PC-9 (cell line): ENCODE measurements around the gene USP12. TPM values are rescaled to one million over a fixed set of nuclear protein-coding genes. Genes with fewer than 3 reads are reported as not detected.
"Not testable (repeated sequence)": the region's sequence is repeated elsewhere in the genome, so short reads cannot be mapped to it uniquely, and the experiment has no call there.

Source experiments
- BruUV-seq: library from RNA; stranded (reverse); fragments of 400-500 nt; replicated peaks from 2 replicates; lab custom pipeline; 2021; lab: Mats Ljungman, UMichigan
- CTCF ChIA-PET: fragments of 300-600 bp; sonication (Branson Sonifier 250); formaldehyde crosslinking; loops from one replicate; lab custom pipeline; 2022; ENCODE audit warnings: antibody characterized with exemption; lab: Charles Lee
- POLR2A ChIA-PET: fragments of 300-600 bp; sonication (Branson Sonifier 250); formaldehyde crosslinking; loops from one replicate; lab custom pipeline; 2022; ENCODE audit warnings: antibody characterized with exemption; ENCODE audit not compliant: unreplicated experiment; lab: Charles Lee
- DNase-seq, 2 experiments: peaks; one replicate each; pipeline versions ENCODE4 v3.0.0 to v3.0.0-alpha.2; 2015 to 2022; ENCODE audit warnings: mixed read lengths in 1 of 2
- H2AFZ ChIP-seq: fragments of 200-600 bp; sonication (generic); 2 replicates; pipeline ENCODE4 v1.8.1; 2017; ENCODE audit warnings: antibody characterized with exemption
- H3F3A ChIP-seq: fragments of 200-600 bp; sonication (generic); 2 replicates; pipeline ENCODE4 v1.8.1; 2017; ENCODE audit warnings: antibody characterized with exemption, mild to moderate bottlenecking, low read depth; ENCODE audit not compliant: insufficient read depth
- H3K27ac ChIP-seq: fragments of 200-600 bp; sonication (generic); 2 replicates; pipeline ENCODE4 v1.6.1; 2016; ENCODE audit warnings: mixed run types
- H3K27me3 ChIP-seq: fragments of 200-600 bp; sonication (generic); 2 replicates; pipeline ENCODE4 v1.6.1; 2016; ENCODE audit warnings: low read depth, mixed run types; ENCODE audit not compliant: insufficient read depth
- H3K36me3 ChIP-seq: fragments of 200-600 bp; sonication (generic); 2 replicates; pipeline ENCODE4 v1.6.1; 2016; ENCODE audit warnings: low read depth, mixed run types
- H3K4me1 ChIP-seq: fragments of 200-600 bp; sonication (generic); replicated peaks from 2 replicates; pipeline ENCODE4 v1.6.1; 2016; ENCODE audit warnings: mixed run types; ENCODE audit not compliant: insufficient read depth
- H3K4me2 ChIP-seq: fragments of 200-600 bp; sonication (generic); 2 replicates; pipeline ENCODE4 v1.6.1; 2017; ENCODE audit warnings: mixed run types
- H3K4me3 ChIP-seq: fragments of 200-600 bp; sonication (generic); 2 replicates; pipeline ENCODE4 v1.6.1; 2016; ENCODE audit warnings: mixed run types
- H3K79me2 ChIP-seq: fragments of 200-600 bp; sonication (generic); 2 replicates; pipeline ENCODE4 v1.6.1; 2017; ENCODE audit warnings: low read depth, mixed run types
- H3K9me2 ChIP-seq: fragments of 200-600 bp; sonication (generic); 2 replicates; pipeline ENCODE4 v1.8.1; 2017; ENCODE audit warnings: mild to moderate bottlenecking; ENCODE audit not compliant: insufficient read depth
- H3K9me3 ChIP-seq: fragments of 200-600 bp; sonication (generic); 2 replicates; pipeline ENCODE4 v1.8.1; 2016; ENCODE audit warnings: low read depth; ENCODE audit not compliant: insufficient read depth
- H4K20me1 ChIP-seq: fragments of 200-600 bp; sonication (generic); 2 replicates; pipeline ENCODE4 v1.8.1; 2017; ENCODE audit not compliant: insufficient read depth
- EZH2 ChIP-seq: fragments of 200-600 bp; sonication (generic); IDR thresholded peaks from 2 replicates; pipeline ENCODE4 v1.8.0; 2017; ENCODE audit warnings: antibody characterized with exemption, low read depth
- intact Hi-C: fragments of 100-400 bp; cut with micrococcal nuclease; formaldehyde crosslinking; loops from one replicate; pipeline ENCODE4 v1.10.0; 2022; ENCODE audit not compliant: unreplicated experiment
- total RNA-seq: library from RNA; stranded (reverse); gene quantifications from 2 replicates; pipeline ENCODE4 v1.2.3, GENCODE V29; 2021
- TF ChIP-seq, protein P1 (sequence below): fragments of 200-600 bp; sonication (generic); conservative IDR thresholded peaks from 2 replicates; pipeline ENCODE4 v1.6.1; 2017; ENCODE audit warnings: mixed run types, antibody characterized with exemption, mild to moderate bottlenecking, moderate library complexity

USP12 gene
- total RNA-seq, 1 experiment from 2014 or later, result 20.8 TPM

DNA sequence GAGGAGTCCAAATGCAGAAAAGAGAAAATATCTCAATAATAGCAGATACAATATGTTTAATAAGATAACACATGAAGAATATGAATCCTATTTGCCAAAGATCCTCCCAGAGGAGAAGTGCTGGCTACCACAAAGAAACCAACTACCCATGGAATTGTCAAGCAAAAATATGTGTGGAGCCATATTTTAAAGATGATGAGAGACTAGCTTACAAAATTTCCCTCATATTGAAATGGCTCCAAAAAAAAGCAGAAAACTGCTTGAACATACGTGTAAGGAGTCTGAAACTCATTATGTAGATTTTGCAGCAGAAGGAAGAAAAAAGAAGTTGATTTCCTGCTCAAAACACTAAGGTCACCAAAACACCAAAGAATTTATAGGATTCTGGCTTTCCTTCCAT lies 94.2 kb downstream of the USP12 start:
- H3K4me3 ChIP-seq, result no peak overlapping the region
- intact Hi-C loops, result no loop called here
- ChIA-PET POLR2A (no interaction called here), CTCF (no interaction called here)
- no peaks in the 10 kb centered on the region for H3K9me2 ChIP-seq
- H3F3A ChIP-seq, result 0 out of 2 replicates have a peak, but pooled peaks cover 5% of the 10 kb centered on the region
- no peak for DNase-seq
- H4K20me1 ChIP-seq, result no peaks in the 10 kb centered on the region; the same call in 1 of the 2 replicates
- H2AFZ ChIP-seq, result no peak overlapping the region
- no peak overlapping the region for H3K4me2 ChIP-seq
- no peak overlapping the region for H3K27ac ChIP-seq
- BruUV-seq, result no TSS peak
- H3K27me3 ChIP-seq, result no peaks in the 10 kb centered on the region
- peaks cover 4% of the 10 kb centered on the region; the same call in 1 of the 2 replicates for H3K36me3 ChIP-seq
- no peaks in the 10 kb centered on the region for H3K4me1 ChIP-seq
- TF ChIP-seq, protein P1, sequence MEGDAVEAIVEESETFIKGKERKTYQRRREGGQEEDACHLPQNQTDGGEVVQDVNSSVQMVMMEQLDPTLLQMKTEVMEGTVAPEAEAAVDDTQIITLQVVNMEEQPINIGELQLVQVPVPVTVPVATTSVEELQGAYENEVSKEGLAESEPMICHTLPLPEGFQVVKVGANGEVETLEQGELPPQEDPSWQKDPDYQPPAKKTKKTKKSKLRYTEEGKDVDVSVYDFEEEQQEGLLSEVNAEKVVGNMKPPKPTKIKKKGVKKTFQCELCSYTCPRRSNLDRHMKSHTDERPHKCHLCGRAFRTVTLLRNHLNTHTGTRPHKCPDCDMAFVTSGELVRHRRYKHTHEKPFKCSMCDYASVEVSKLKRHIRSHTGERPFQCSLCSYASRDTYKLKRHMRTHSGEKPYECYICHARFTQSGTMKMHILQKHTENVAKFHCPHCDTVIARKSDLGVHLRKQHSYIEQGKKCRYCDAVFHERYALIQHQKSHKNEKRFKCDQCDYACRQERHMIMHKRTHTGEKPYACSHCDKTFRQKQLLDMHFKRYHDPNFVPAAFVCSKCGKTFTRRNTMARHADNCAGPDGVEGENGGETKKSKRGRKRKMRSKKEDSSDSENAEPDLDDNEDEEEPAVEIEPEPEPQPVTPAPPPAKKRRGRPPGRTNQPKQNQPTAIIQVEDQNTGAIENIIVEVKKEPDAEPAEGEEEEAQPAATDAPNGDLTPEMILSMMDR, result no peak
- no peak for TF ChIP-seq EZH2
- no peaks in the 10 kb centered on the region for H3K9me3 ChIP-seq
- H3K79me2 ChIP-seq, result no peaks in the 10 kb centered on the region

DNA sequence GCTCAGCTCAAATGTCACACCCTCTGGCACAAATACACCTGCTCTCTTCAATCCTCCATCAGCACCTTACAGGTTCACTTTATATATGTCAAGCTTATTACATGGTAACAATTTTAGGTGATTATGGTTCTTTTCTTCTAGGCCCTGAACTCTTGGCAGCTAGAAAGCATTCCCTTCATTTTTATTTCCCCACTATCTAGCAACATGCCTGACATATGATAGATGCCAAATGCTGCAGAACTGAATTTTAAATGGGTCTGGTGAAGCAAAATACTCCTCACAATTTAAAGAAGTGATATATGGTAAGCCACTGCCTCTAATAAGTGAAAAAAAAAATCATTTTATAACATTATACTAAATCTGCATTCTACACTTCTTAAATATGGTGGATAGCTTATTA lies 95.2 kb downstream of the USP12 start:
- Histone ChIP-seq H4K20me1 (no peaks in the 10 kb centered on the region; the same call in 1 of the 2 replicates), H3K79me2 (no peaks in the 10 kb centered on the region), H3K27ac (no peak overlapping the region), H2AFZ (no peak overlapping the region), H3K36me3 (peaks cover 4% of the 10 kb centered on the region; the same call in 1 of the 2 replicates), H3K4me1 (no peaks in the 10 kb centered on the region), H3K27me3 (no peaks in the 10 kb centered on the region), H3K4me3 (no peak overlapping the region), H3F3A (0 out of 2 replicates have a peak, but pooled peaks cover 5% of the 10 kb centered on the region), H3K9me2 (no peaks in the 10 kb centered on the region), H3K9me3 (no peaks in the 10 kb centered on the region), H3K4me2 (no peak overlapping the region)
- ChIA-PET POLR2A (interaction anchor here (0.6 kb wide), 2 partner anchors 29 to 94 kb away, joined by 4 to 6 read pairs; no protein-coding TSS in a partner anchor), CTCF (no interaction called here)
- DNase-seq, result no peak
- intact Hi-C loops, result no loop called here
- no TSS peak for BruUV-seq
- TF ChIP-seq EZH2, result no peak
- TF ChIP-seq, protein P1, result no peak

DNA sequence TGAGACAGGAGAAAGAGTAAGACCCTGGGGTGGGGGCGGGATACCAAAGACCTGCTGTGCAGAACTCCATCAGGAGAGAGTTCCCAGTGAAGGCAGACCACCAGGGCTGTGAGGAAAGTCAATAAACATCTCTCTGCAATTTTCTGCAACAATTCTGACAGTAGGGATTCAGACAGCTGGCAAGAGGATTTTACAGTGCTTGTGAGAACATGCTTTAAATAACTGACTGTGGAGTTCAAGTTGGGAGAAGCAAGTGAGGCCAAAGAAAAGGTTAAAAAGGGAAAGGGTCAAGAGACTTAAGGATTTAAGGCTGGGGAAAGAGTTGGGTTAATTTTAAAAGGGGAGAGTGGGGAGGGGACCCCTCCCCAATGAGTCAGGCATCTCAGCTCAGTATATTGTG lies 98.4 kb downstream of the USP12 start:
- CTCF ChIA-PET, result no interaction called here
- 0 out of 2 replicates have a peak, but pooled peaks cover 2% of the 10 kb centered on the region for H3F3A ChIP-seq
- H3K27ac ChIP-seq, result no peak overlapping the region
- H3K79me2 ChIP-seq, result no peaks in the 10 kb centered on the region
- H3K4me3 ChIP-seq, result no peak overlapping the region
- no peaks in the 10 kb centered on the region for H3K9me3 ChIP-seq
- H4K20me1 ChIP-seq, result no peaks in the 10 kb centered on the region; the same call in 1 of the 2 replicates
- POLR2A ChIA-PET, result no interaction called here
- TF ChIP-seq, protein P1, result no peak
- no peak for TF ChIP-seq EZH2
- no peak overlapping the region for H2AFZ ChIP-seq
- intact Hi-C loops, result no loop called here
- H3K36me3 ChIP-seq, result no peaks in the 10 kb centered on the region
- no peaks in the 10 kb centered on the region for H3K4me1 ChIP-seq
- no peaks in the 10 kb centered on the region for H3K27me3 ChIP-seq
- H3K4me2 ChIP-seq, result no peak overlapping the region
- DNase-seq, result no peak
- no peaks in the 10 kb centered on the region for H3K9me2 ChIP-seq
- BruUV-seq, result no TSS peak

DNA sequence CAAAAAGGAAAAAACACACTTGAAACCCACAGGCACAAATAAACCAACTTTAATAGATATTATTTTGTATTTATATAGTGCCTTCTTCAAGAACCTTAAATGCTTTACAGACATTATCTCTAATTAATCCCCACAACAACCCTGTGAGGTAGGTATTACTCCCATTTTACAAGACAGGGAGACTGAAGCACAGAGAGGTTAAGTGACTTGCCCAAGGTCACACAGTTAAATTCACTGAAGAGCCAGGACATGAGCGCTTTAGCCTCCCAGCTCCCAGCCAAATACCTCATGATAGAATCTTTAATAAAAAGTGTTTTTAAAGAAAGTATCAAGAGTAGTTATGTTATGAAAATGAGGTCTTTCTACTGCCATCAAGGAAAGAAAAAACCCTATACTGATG lies 105.5 kb downstream of the USP12 start:
- H3K4me3 ChIP-seq, H3F3A ChIP-seq, H4K20me1 ChIP-seq, H3K27ac ChIP-seq, DNase-seq, H3K4me1 ChIP-seq, H3K9me2 ChIP-seq, H3K79me2 ChIP-seq, H3K9me3 ChIP-seq, POLR2A ChIA-PET, H3K4me2 ChIP-seq, CTCF ChIA-PET, H2AFZ ChIP-seq, H3K27me3 ChIP-seq, BruUV-seq, H3K36me3 ChIP-seq, intact Hi-C loops: not testable (repeated sequence)
